K562 (cell line): ENCODE data around the gene AIFM3. TPM values are rescaled to one million over a fixed set of nuclear protein-coding genes. Genes with fewer than 3 reads are reported as not detected.
A peak's percentile ranks its signal among the peaks of the same experiment; 100 is the strongest.

ENCODE experiments used
- BCL6 ChIP-seq: fragments of 250-450 bp; sonication (Bioruptor Pico); IDR thresholded peaks from 2 replicates; pipeline ENCODE4 v1.4.0; 2020
- BCLAF1 ChIP-seq, 2 experiments: fragments of 450-650 bp in 1 of 2; IDR thresholded peaks; 2 replicates each; pipeline ENCODE4 v1.6.1; 2011 to 2017; ENCODE audit warnings: low read depth in 2 of 2, antibody characterized with exemption in 1 of 2, borderline replicate concordance in 1 of 2, low read length in 1 of 2, mild to moderate bottlenecking in 1 of 2, mixed read lengths in 1 of 2; ENCODE audit not compliant: control insufficient read depth in 1 of 2
- BRCA1 ChIP-seq, 2 experiments: fragments of 450-650 bp in 1 of 2; sonication (generic) in 1 of 2; formaldehyde crosslinking in 1 of 2; IDR thresholded peaks; 2 replicates each; pipeline versions ENCODE4 v1.5.0 to v1.6.1; 2017 to 2020; ENCODE audit warnings: mild to moderate bottlenecking in 1 of 2, missing genetic modification reagents in 1 of 2
- MYBL2 ChIP-seq, 2 experiments: fragments of 450-650 bp in 1 of 2; sonication (generic) in 1 of 2; formaldehyde crosslinking in 1 of 2; IDR thresholded peaks; 2 replicates each; pipeline versions ENCODE4 v1.6.1 to v1.8.1; 2017 to 2022; ENCODE audit warnings: borderline replicate concordance in 1 of 2, inconsistent platforms in 1 of 2, low read depth in 1 of 2, mild to moderate bottlenecking in 1 of 2, missing genetic modification reagents in 1 of 2, moderate library complexity in 1 of 2
- TAF15 ChIP-seq: fragments of 200-400 bp; formaldehyde crosslinking; IDR thresholded peaks from 2 replicates; pipeline ENCODE4 v1.6.1; 2017; ENCODE audit warnings: mild to moderate bottlenecking, low read depth, low read length, moderate library complexity
- TCF3 ChIP-seq: sonication (generic); formaldehyde crosslinking; IDR thresholded peaks from 2 replicates; pipeline ENCODE4 v1.4.0; 2020; ENCODE audit warnings: mild to moderate bottlenecking, missing genetic modification reagents
- TOE1 ChIP-seq, 2 experiments: fragments of 450-650 bp in 1 of 2; sonication (generic) in 1 of 2; formaldehyde crosslinking in 1 of 2; IDR thresholded peaks; 2 replicates each; pipeline versions ENCODE4 v1.7.1 to v1.8.0; 2016 to 2022; ENCODE audit warnings: borderline replicate concordance in 2 of 2, mild to moderate bottlenecking in 2 of 2, antibody characterized with exemption in 1 of 2, inconsistent platforms in 1 of 2, low read depth in 1 of 2, missing genetic modification reagents in 1 of 2, moderate library complexity in 1 of 2
- ZNF584 ChIP-seq: fragments of 200-800 bp; sonication (Bioruptor generic); IDR thresholded peaks from 2 replicates; pipeline ENCODE4 v1.6.1; 2016; ENCODE audit warnings: low read depth, mild to moderate bottlenecking, missing genetic modification characterization, missing compliant biosample characterization
- ZNF778 ChIP-seq: fragments of 450-650 bp; formaldehyde crosslinking; IDR thresholded peaks from 2 replicates; pipeline ENCODE4 v1.4.0; 2020; ENCODE audit warnings: mild to moderate bottlenecking, moderate library complexity
- polyA plus RNA-seq, 8 experiments: library from polyadenylated mRNA; depleted of rRNA in 4 of 8; stranded (reverse) in 5 of 8; unstranded in 3 of 8; fragments of >200 nt; fragmentation: Nextera tagmentation in 2 of 8; fragmentation: Illumina TruSeq in 1 of 8; extraction: Ambion mirVana in 2 of 8; extraction: Trizol in 1 of 8; gene quantifications; 2 replicates each; pipeline versions ENCODE4 v1.2.1 to v1.2.3, GENCODE V29; 2011 to 2014; ENCODE audit warnings: inconsistent platforms in 1 of 8, missing spikeins in 1 of 8
- total RNA-seq, 7 experiments: library from RNA; depleted of rRNA in 6 of 7; stranded (reverse); fragments of >200 nt in 6 of 7; fragmentation: Illumina TruSeq in 2 of 7; extraction: Trizol in 2 of 7; gene quantifications; 2 replicates each; pipeline versions ENCODE4 v1.2.1 to v1.2.3, GENCODE V29; 2011 to 2021; ENCODE audit warnings: low replicate concordance in 1 of 7
- TF ChIP-seq, protein P1 (sequence below): fragments of 250-450 bp; sonication (Bioruptor Pico); IDR thresholded peaks from 2 replicates; pipeline ENCODE4 v1.9.0; 2021; ENCODE audit warnings: mild to moderate bottlenecking, inconsistent platforms
- TF ChIP-seq, protein P2 (sequence below), 2 experiments: fragments of 450-650 bp; IDR thresholded peaks; 2 replicates each; pipeline ENCODE4 v1.6.1; 2018; ENCODE audit warnings: mild to moderate bottlenecking in 2 of 2, low read depth in 1 of 2; ENCODE audit not compliant: partially characterized antibody in 2 of 2
- TF ChIP-seq, protein P3 (sequence below): fragments of 450-650 bp; IDR thresholded peaks from 2 replicates; pipeline ENCODE4 v1.6.1; 2016; ENCODE audit warnings: borderline replicate concordance

The AIFM3 gene
- total and polyA plus RNA-seq, 9 of the 15 experiments (the other 6 are each of a cell fraction or from before 2014, with no cell fraction given) = 0.03 to 0.20 (median 0.07) TPM; not detected in 1

DNA sequence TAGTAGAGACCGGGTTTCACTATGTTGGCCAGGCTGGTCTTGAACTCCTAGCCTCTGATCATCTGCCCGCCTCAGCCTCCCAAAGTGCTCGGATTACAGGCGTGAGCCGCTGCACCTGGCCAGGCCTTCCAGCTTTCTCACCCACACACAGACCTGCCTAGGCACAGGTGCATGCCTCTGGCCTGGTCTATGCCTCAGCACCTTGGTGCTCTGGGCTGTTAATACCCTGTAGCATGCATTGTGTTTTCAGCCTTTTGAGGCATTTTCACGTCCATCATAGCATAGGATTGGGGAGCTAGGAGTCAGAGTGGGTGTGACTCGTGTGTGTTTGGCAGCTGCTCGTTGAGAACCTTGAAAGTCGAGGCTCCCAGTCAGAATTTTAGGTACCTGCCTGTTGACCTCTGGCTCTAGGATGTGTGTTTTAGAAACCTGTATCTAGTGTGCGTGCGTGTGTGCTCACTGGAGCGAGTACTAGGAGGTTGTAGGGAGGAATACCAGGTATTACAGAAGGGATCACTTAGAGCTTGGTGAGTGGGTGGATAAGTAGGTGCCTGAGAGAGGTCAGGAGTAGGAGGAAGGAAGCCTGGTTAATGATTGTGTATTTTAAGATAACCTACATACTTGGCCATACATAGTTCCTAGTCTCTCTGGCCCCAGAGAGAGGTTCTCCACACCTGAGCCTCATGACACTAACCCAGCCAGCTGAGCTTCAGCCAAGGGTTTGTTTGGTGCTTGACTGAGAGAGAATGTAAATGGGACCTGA lies 29.8 kb upstream of the AIFM3 start (continued):
- TF ChIP-seq TOE1 (IDR thresholded peaks at IDR 0.05; ENCODE audit: borderline replicate concordance) (no peak), TOE1 (CRISPR knock-in tag; IDR thresholded peaks at IDR 0.05; ENCODE audit: borderline replicate concordance, low read depth) (no peak), MYBL2 (IDR thresholded peaks at IDR 0.05; ENCODE audit: low read depth) (no peak), MYBL2 (CRISPR knock-in tag; IDR thresholded peaks at IDR 0.05; ENCODE audit: borderline replicate concordance) (no peak), BCL6 (CRISPR knock-in tag) (no peak), BCLAF1 (IDR thresholded peaks at IDR 0.05; ENCODE audit: borderline replicate concordance in 1 of 2, control insufficient read depth in 1 of 2, low read depth in 2 of 2, low read length in 1 of 2) (no peak), BRCA1 (IDR thresholded peaks at IDR 0.05) (no peak), BRCA1 (CRISPR knock-in tag; IDR thresholded peaks at IDR 0.05) (peak; percentile 98; the same call in 1 of the 2 replicates), TAF15 (no peak), ZNF778 (CRISPR knock-in tag) (no peak), TCF3 (CRISPR knock-in tag) (no peak), ZNF584 (CRISPR knock-in tag) (no peak)
- TF ChIP-seq, protein P1, sequence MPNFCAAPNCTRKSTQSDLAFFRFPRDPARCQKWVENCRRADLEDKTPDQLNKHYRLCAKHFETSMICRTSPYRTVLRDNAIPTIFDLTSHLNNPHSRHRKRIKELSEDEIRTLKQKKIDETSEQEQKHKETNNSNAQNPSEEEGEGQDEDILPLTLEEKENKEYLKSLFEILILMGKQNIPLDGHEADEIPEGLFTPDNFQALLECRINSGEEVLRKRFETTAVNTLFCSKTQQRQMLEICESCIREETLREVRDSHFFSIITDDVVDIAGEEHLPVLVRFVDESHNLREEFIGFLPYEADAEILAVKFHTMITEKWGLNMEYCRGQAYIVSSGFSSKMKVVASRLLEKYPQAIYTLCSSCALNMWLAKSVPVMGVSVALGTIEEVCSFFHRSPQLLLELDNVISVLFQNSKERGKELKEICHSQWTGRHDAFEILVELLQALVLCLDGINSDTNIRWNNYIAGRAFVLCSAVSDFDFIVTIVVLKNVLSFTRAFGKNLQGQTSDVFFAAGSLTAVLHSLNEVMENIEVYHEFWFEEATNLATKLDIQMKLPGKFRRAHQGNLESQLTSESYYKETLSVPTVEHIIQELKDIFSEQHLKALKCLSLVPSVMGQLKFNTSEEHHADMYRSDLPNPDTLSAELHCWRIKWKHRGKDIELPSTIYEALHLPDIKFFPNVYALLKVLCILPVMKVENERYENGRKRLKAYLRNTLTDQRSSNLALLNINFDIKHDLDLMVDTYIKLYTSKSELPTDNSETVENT (CRISPR knock-in tag) = no peak; the same call in 1 of the 2 replicates
- TF ChIP-seq, protein P2, sequence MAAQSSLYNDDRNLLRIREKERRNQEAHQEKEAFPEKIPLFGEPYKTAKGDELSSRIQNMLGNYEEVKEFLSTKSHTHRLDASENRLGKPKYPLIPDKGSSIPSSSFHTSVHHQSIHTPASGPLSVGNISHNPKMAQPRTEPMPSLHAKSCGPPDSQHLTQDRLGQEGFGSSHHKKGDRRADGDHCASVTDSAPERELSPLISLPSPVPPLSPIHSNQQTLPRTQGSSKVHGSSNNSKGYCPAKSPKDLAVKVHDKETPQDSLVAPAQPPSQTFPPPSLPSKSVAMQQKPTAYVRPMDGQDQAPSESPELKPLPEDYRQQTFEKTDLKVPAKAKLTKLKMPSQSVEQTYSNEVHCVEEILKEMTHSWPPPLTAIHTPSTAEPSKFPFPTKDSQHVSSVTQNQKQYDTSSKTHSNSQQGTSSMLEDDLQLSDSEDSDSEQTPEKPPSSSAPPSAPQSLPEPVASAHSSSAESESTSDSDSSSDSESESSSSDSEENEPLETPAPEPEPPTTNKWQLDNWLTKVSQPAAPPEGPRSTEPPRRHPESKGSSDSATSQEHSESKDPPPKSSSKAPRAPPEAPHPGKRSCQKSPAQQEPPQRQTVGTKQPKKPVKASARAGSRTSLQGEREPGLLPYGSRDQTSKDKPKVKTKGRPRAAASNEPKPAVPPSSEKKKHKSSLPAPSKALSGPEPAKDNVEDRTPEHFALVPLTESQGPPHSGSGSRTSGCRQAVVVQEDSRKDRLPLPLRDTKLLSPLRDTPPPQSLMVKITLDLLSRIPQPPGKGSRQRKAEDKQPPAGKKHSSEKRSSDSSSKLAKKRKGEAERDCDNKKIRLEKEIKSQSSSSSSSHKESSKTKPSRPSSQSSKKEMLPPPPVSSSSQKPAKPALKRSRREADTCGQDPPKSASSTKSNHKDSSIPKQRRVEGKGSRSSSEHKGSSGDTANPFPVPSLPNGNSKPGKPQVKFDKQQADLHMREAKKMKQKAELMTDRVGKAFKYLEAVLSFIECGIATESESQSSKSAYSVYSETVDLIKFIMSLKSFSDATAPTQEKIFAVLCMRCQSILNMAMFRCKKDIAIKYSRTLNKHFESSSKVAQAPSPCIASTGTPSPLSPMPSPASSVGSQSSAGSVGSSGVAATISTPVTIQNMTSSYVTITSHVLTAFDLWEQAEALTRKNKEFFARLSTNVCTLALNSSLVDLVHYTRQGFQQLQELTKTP (IDR thresholded peaks at IDR 0.05; ENCODE audit: low read depth in 1 of 2, partially characterized antibody in 2 of 2) = no peak
- TF ChIP-seq, protein P3, sequence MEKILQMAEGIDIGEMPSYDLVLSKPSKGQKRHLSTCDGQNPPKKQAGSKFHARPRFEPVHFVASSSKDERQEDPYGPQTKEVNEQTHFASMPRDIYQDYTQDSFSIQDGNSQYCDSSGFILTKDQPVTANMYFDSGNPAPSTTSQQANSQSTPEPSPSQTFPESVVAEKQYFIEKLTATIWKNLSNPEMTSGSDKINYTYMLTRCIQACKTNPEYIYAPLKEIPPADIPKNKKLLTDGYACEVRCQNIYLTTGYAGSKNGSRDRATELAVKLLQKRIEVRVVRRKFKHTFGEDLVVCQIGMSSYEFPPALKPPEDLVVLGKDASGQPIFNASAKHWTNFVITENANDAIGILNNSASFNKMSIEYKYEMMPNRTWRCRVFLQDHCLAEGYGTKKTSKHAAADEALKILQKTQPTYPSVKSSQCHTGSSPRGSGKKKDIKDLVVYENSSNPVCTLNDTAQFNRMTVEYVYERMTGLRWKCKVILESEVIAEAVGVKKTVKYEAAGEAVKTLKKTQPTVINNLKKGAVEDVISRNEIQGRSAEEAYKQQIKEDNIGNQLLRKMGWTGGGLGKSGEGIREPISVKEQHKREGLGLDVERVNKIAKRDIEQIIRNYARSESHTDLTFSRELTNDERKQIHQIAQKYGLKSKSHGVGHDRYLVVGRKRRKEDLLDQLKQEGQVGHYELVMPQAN = 0 out of 2 replicates have a peak, but pooled peaks have one; percentile 4
